Testis (tissue), 3 donors: ENCODE measurements around the gene CHST10. TPM values are rescaled to one million over a fixed set of nuclear protein-coding genes. Genes with fewer than 3 reads are reported as not detected.
"Not testable (repeated sequence)": the region's sequence is repeated elsewhere in the genome, so short reads cannot be mapped to it uniquely, and the experiment has no call there.

ENCODE experiments used
- DNase-seq: peaks from one replicate; pipeline ENCODE4 v3.0.0-alpha.2; 2019
- H3K27ac ChIP-seq, 2 donors: fragments of 200-600 bp; sonication (generic); one replicate each; pipeline ENCODE4 v1.5.1; 2019
- H3K27me3 ChIP-seq: fragments of 200-600 bp; sonication (generic); one replicate; pipeline ENCODE4 v1.5.1; 2019
- H3K36me3 ChIP-seq: fragments of 200-600 bp; sonication (generic); one replicate; pipeline ENCODE4 v1.5.1; 2017; ENCODE audit warnings: low read depth; ENCODE audit errors: missing control alignments
- H3K4me1 ChIP-seq: fragments of 200-600 bp; sonication (generic); one replicate; pipeline ENCODE4 v1.5.1; 2019
- H3K4me3 ChIP-seq, 2 donors: fragments of 200-600 bp; sonication (generic); one replicate each; pipeline ENCODE4 v1.5.1; 2017 to 2019
- H3K9me3 ChIP-seq: fragments of 200-600 bp; sonication (generic); one replicate; pipeline ENCODE4 v1.5.1; 2017
- POLR2A ChIP-seq: fragments of 450-650 bp; IDR thresholded peaks from one replicate; pipeline ENCODE4 v1.6.1; 2017; ENCODE audit warnings: antibody characterized with exemption, mild to moderate bottlenecking, moderate library complexity
- WGBS, 2 donors: methylation state at CpG; one replicate each; pipeline ENCODE4 v1.1.5; 2018; 5-methylcytosine and 5-hydroxymethylcytosine counted together
- intact Hi-C: fragments of 100-400 bp; cut with DNase I; formaldehyde crosslinking; loops from one replicate; pipeline ENCODE4 v1.15.1; 2023; ENCODE audit warnings: low total_unique reads
- polyA plus RNA-seq: library from polyadenylated mRNA; stranded (reverse); fragments of 350-450 nt; fragmentation: Illumina TruSeq; extraction: RNeasy Lipid Tissue Mini Kit (QIAGEN cat#74804); gene quantifications from one replicate; pipeline ENCODE4 v1.2.3, GENCODE V29; 2014; ENCODE audit warnings: low read depth, low replicate concordance; ENCODE audit not compliant: insufficient read depth
- total RNA-seq, 2 donors: library from RNA; depleted of rRNA; stranded (reverse); fragments of >200 nt; gene quantifications; one replicate each; pipeline ENCODE4 v1.2.3, GENCODE V29; 2016
- TF ChIP-seq, protein P1 (sequence below), 3 experiments: fragments of 450-650 bp in 2 of 3; fragments of 200-600 bp in 1 of 3; sonication (generic) in 1 of 3; IDR thresholded peaks; one replicate each; pipeline ENCODE4 v1.5.1; 2016 to 2019; ENCODE audit warnings: antibody characterized with exemption in 3 of 3, mild to moderate bottlenecking in 2 of 3, moderate library complexity in 1 of 3

Gene CHST10
- total and polyA plus RNA-seq, 3 donors from 2014 or later: 14.6 to 21.5 (median 14.8) TPM

DNA sequence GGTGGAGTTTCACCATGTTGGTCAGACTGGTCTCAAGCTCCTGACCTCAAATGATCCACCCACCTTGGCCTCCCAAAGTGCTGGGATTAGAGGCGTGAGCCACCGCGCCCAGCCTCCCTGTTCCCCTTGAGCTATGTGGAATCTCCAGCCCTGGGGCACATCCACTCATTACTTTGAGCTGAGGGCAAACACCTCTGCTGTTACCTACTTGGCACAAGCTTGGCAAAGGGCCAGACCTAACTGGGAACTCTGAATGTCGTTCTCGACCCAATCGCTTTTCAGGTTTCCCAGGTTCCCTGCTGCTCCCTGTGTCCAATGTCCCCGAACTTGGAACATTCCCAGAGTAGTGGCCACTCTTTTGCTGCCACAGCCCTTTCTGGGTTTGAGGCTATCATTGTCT, 40.6 kb downstream of the CHST10 start:
- Histone ChIP-seq H3K4me3 (no peak overlapping the region), H3K27ac (no peak overlapping the region), H3K36me3 (no peaks in the 10 kb centered on the region), H3K4me1 (no peaks in the 10 kb centered on the region), H3K27me3 (no peaks in the 10 kb centered on the region), H3K9me3 (no peaks in the 10 kb centered on the region)
- intact Hi-C loops: no loop called here
- no peak for DNase-seq
- no peak for TF ChIP-seq POLR2A
- TF ChIP-seq, protein P1, sequence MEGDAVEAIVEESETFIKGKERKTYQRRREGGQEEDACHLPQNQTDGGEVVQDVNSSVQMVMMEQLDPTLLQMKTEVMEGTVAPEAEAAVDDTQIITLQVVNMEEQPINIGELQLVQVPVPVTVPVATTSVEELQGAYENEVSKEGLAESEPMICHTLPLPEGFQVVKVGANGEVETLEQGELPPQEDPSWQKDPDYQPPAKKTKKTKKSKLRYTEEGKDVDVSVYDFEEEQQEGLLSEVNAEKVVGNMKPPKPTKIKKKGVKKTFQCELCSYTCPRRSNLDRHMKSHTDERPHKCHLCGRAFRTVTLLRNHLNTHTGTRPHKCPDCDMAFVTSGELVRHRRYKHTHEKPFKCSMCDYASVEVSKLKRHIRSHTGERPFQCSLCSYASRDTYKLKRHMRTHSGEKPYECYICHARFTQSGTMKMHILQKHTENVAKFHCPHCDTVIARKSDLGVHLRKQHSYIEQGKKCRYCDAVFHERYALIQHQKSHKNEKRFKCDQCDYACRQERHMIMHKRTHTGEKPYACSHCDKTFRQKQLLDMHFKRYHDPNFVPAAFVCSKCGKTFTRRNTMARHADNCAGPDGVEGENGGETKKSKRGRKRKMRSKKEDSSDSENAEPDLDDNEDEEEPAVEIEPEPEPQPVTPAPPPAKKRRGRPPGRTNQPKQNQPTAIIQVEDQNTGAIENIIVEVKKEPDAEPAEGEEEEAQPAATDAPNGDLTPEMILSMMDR (IDR thresholded peaks at IDR 0.05): no peak
- 94 to 97% methylated on average over 7 of the region's 7 CpGs for WGBS, 2 donors

DNA sequence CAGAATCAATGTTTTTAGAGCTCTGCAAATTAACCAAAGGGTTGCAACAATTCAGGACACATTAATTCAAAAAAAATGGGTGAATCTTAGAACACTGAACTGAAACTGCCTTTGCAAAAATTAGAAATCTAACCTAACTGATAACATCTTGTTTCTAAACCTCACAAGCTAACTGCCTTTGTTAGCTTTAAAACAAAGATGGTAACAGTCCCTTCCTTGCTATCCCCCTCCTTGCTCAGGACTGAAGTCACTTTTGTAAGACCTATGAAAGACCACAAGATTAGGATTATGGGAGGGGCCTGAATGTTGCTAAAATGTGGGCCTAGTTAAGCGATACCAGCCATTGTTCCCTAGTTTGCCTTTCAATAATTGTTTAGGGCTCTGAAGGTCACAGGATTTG, 50.3 kb downstream of the CHST10 start:
- no peaks in the 10 kb centered on the region for H3K4me1 ChIP-seq
- H3K27ac ChIP-seq: no peak overlapping the region
- TF ChIP-seq POLR2A: no peak
- TF ChIP-seq, protein P1 (IDR thresholded peaks at IDR 0.05): no peak
- no peak overlapping the region for H3K4me3 ChIP-seq
- H3K9me3 ChIP-seq: no peaks in the 10 kb centered on the region
- intact Hi-C loops: no loop called here
- no peaks in the 10 kb centered on the region for H3K27me3 ChIP-seq
- 80 to 91% methylated on average over 1 of the region's 1 CpG for WGBS, 2 donors
- H3K36me3 ChIP-seq: no peaks in the 10 kb centered on the region
- no peak for DNase-seq

DNA sequence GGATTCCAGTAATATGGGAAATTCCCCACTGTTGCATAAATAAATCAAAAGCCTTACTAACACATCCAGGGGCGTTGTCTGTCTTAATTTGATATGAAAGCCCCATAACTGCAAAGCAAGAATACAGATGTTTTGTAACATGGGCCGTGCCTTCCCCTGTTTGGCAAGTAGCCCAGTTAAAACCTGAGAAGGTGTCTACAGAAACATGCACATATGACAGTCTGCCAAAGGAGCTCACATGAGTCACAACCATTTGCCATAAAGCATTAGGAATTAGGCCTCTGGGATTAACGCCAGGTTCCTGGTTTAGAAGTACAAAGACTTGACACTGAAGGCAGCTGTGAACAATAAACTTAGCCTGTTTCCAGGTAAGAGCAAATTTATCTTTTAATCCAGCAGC, 52.0 kb downstream of the CHST10 start:
- no peak overlapping the region for H3K4me3 ChIP-seq
- 54 to 61% methylated on average over 3 of the region's 3 CpGs for WGBS, 2 donors
- no peaks in the 10 kb centered on the region for H3K36me3 ChIP-seq
- no peak overlapping the region for H3K27ac ChIP-seq
- H3K9me3 ChIP-seq: no peaks in the 10 kb centered on the region
- H3K4me1 ChIP-seq: no peaks in the 10 kb centered on the region
- TF ChIP-seq POLR2A: no peak
- intact Hi-C loops: no loop called here
- no peaks in the 10 kb centered on the region for H3K27me3 ChIP-seq
- DNase-seq: no peak

DNA sequence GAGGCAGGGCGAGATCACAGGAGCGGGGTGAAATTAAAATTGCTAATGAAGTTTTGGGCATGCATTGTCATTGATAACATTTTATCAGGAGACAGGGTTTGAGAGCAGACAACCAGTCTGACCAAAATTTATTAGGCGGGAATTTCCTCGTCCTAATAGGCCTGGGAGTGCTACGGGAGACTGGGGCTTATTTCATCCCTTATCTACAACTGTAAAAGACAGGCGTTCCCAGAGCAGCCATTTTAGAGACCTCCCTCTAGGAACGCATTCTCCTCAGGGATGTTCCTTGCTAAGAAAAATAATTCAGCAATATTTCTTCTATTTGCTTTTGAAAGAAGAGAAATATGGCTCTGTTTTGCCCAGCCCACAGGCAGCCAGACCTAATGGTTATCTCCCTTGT, 55.2 kb downstream of the CHST10 start:
- H3K36me3 ChIP-seq, H3K4me3 ChIP-seq, H3K27ac ChIP-seq, intact Hi-C loops, H3K9me3 ChIP-seq, H3K4me1 ChIP-seq, H3K27me3 ChIP-seq, DNase-seq: not testable (repeated sequence)
- 72 to 80% methylated on average over 7 of the region's 7 CpGs for WGBS, 2 donors

DNA sequence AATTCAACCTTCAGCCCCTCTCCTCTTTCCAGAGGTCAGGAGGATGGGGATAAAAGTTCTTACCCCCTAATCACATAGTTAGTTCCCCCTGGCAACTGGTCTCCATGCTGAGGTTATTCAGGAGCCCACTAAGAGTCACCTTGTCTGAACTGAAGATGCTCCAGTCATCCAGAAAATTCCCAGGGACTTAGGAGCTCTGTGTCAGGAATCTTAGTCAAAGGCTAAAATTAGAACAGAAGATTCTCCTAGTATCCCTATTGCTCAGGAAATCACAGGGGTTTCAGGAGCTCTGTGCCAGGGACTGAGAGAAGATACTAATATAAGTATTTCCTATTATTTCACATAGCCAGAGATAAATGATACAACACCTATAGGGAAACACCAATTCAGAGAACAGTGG, 57.9 kb downstream of the CHST10 start:
- intact Hi-C loops: no loop called here
- no peak overlapping the region for H3K4me3 ChIP-seq
- TF ChIP-seq, protein P1 (IDR thresholded peaks at IDR 0.05): no peak
- TF ChIP-seq POLR2A: no peak
- no peaks in the 10 kb centered on the region for H3K27me3 ChIP-seq
- no peaks in the 10 kb centered on the region for H3K36me3 ChIP-seq
- H3K9me3 ChIP-seq: no peaks in the 10 kb centered on the region
- H3K27ac ChIP-seq: no peak overlapping the region
- no peaks in the 10 kb centered on the region for H3K4me1 ChIP-seq
- no peak for DNase-seq

DNA sequence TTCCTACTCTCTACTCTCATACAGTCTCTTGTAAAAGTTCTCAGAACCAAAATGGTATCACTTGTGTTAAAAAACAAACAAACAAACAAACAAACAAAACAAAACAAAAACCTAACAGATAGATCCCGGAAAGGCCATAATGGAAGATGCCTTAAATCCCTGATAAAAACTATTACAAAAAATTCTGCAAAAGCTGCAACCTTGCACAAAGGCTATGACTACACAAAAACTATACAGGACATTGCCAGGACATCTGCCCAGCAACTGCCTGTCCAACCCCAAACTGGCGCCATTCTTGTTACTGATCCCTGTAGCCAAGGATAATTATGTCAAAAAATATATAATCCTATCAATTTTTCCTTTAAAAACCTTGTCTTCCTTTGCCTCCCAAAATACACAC, 58.9 kb downstream of the CHST10 start:
- 91 to 96% methylated on average over 2 of the region's 2 CpGs for WGBS, 2 donors
- no peaks in the 10 kb centered on the region for H3K4me1 ChIP-seq
- DNase-seq: no peak
- intact Hi-C loops: no loop called here
- no peaks in the 10 kb centered on the region for H3K36me3 ChIP-seq
- no peak overlapping the region for H3K4me3 ChIP-seq
- H3K27ac ChIP-seq: no peak overlapping the region
- H3K9me3 ChIP-seq: no peaks in the 10 kb centered on the region
- H3K27me3 ChIP-seq: no peaks in the 10 kb centered on the region
- TF ChIP-seq POLR2A: no peak
- TF ChIP-seq, protein P1 (IDR thresholded peaks at IDR 0.05): no peak
